ENCODE measurements around the gene RPS14. TPM values are rescaled to one million over a fixed set of nuclear protein-coding genes. Genes with fewer than 3 reads are reported as not detected.

Gene RPS14
- total RNA-seq, 1 donor from 2014 or later, result 3,646 TPM

GRCh38 chr5:150465927-150466326 is 16.4 kb upstream of the RPS14 start:
- TF ChIP-seq CTCF (conservative IDR thresholded peaks at IDR 0.05; ENCODE audit: low read depth, low read length), result no peak
- no peak overlapping the region for H3K4me3 ChIP-seq (ENCODE audit: low read depth, low read length)
- no peak for DNase-seq (ENCODE audit: low read depth)

DNA sequence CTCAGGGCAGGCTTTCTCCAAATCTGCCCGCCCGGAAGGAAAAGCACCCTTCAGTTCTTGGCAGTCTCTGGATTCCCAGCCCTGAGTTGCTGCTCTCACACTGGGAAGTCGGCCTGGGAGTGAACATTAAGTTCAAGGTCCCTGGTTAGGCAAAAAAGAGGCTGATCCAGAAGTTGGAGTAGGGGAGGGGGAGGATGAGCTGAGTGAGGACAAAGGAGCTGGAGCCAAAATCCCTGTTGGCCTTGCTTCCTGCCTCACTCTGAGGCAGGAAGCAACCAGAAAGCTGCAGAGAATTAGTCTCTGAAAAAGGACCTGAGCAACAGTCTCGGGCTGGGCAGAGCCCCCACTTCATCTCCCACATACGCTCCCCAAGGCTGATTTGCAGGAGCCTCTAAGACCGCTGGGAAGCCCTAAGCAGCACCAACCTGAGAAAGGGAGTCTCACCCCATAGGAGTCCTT is 15.0 kb upstream of the RPS14 start:
- no peak for DNase-seq (ENCODE audit: low read depth)
- no peak for TF ChIP-seq CTCF (conservative IDR thresholded peaks at IDR 0.05; ENCODE audit: low read depth, low read length)
- H3K4me3 ChIP-seq (ENCODE audit: low read depth, low read length), result no peak overlapping the region

GRCh38 chr5:150461231-150461630 is 11.7 kb upstream of the RPS14 start:
- DNase-seq (ENCODE audit: low read depth), result no peak
- no peak for TF ChIP-seq CTCF (conservative IDR thresholded peaks at IDR 0.05; ENCODE audit: low read depth, low read length)
- H3K4me3 ChIP-seq (ENCODE audit: low read depth, low read length), result no peak overlapping the region

DNA sequence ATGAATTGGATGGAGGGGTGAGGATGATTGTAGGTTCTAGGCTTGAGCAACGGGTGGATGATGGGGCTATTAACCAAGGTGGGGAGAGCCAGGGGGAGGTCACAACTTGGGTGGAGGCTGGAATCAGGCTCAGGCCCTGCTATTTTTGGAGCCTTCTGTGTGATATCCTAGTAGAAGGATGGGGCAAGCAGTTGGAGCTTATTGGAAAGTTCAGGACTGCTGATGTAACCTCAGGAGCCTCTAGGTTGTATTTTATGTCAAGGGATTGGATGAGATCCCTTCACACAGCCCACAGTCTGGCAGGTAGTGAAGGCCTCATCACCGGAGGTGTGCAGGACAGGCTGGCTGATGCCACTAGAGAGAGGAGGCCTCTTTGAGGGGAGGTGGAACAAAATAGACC is 11.2 kb upstream of the RPS14 start:
- TF ChIP-seq CTCF (conservative IDR thresholded peaks at IDR 0.05; ENCODE audit: low read depth, low read length), result no peak
- no peak for DNase-seq (ENCODE audit: low read depth)
- no peak overlapping the region for H3K4me3 ChIP-seq (ENCODE audit: low read depth, low read length)

DNA sequence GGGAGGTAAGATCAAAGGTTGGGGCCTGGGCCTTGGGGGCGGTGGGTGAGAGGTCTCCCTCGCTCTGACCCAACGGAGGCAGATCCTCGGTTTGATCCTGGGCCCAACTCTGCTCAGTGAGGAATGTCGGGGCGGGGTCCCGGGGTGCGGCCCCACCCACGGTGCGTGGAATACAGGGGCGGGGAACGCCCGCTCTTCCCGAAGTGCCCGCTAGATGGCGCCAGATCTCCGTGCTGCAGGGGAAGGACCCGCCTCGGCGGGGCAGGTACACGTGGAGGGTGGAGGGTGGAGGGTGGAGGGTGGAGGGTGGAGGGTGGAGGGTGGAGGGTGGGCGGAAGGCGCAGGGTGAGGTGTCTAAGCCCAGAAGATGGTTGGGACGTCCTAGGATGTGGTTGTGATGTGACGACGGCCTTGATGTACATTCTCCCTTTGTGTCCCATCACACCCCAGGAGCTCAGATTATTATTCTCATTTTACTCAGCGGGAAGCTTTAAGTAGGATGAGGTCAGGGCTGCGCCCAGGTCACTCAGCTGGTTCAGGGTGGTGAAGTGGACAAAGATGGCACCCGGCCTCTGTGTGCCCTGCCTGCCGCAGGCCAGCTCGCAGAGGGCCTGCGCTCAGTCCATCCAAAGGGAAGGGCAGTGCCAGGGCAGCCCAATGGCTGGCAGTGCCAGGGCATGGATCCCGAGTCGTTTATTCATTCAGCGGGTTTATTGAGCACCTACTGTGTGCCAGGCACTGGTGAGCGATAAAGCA is 9.4 kb upstream of the RPS14 start:
- H3K4me3 ChIP-seq (ENCODE audit: low read depth, low read length), result peak overlapping the region; percentile 36
- TF ChIP-seq CTCF (conservative IDR thresholded peaks at IDR 0.05; ENCODE audit: low read depth, low read length), result peak; percentile 68
- DNase-seq (ENCODE audit: low read depth), result no peak

DNA sequence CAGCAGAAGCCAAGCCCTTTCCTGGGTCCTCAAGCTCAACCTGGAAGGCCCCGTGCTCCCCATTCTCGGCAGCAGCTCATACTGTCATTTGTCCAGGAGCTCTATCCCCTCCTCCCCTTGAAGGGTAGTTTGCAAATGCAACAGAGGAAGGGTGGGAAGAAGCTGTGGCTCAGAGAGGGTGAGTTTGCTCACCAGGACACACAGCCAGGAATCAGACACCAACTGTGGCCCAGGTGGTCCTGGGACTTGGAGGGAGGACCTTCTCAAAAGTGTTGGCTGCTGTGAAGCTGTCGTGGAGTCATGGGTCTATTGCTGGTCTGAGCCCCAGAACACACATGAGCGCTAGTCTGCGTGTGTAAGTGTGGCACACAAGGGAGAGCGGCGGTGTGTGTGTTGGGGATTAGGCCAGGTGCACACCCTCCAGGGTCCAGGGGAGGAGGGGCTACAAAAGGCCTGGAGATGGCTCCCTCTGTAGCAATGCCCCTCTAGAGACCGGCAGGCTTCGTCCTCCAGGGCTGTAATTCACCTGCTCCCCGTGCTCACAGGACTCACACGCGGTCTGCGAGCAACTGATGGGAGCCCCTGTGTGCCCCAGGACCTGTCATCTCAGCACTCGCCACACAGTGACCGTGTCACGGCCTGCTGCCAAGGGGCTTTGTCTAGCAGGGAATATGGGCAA is 8.2 kb upstream of the RPS14 start:
- TF ChIP-seq CTCF (conservative IDR thresholded peaks at IDR 0.05; ENCODE audit: low read depth, low read length), result no peak
- H3K4me3 ChIP-seq (ENCODE audit: low read depth, low read length), result no peak overlapping the region
- DNase-seq (ENCODE audit: low read depth), result no peak

Data from epithelial cell of proximal tubule (primary cell).